Epidermal melanocyte (primary cell): ENCODE data around the gene SLC38A4.

Source experiments
- DNase-seq: peaks from one replicate; pipeline ENCODE4 v3.0.0; 2011; ENCODE audit warnings: low spot score; ENCODE audit not compliant: insufficient read length

SLC38A4 gene

DNA sequence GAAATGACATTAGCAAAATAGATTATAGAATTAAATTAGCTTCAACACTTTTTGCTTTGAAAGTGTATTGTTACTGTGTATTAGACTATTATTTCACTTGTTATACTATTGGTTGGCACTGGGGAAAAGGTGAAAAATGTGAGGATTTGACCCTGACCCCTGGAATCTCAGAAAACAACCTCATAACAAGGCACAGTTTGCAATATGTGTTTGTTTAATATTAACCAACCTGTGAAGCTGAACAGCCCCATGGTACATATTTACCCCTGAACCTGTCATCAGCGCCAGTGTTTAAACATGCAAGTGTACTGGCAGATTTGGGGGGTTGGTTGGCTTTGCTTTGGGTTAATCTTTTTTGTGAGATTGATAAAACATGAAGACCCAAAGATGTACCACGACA is 11.7 kb downstream of the SLC38A4 start:
- DNase-seq, result no peak

DNA sequence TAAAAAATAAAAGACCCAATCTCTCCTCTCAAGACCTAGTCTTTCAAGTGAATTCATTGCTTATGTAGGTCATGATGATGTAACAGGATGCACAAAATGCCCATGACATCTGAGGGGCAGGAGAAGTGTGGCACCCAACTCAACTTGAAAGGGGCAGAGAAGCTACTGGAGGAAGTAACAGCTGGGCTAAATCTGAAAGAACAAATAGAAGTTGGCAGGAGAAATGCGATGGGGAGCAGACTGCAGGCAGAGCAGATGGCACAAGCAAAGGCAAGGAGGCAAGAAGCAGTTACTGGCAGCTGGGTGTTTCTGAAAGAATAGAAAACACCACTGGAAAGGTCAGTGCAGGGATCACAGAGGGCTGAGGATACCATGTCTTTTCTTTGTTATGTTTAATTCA is 14.6 kb downstream of the SLC38A4 start:
- DNase-seq, result no peak

DNA sequence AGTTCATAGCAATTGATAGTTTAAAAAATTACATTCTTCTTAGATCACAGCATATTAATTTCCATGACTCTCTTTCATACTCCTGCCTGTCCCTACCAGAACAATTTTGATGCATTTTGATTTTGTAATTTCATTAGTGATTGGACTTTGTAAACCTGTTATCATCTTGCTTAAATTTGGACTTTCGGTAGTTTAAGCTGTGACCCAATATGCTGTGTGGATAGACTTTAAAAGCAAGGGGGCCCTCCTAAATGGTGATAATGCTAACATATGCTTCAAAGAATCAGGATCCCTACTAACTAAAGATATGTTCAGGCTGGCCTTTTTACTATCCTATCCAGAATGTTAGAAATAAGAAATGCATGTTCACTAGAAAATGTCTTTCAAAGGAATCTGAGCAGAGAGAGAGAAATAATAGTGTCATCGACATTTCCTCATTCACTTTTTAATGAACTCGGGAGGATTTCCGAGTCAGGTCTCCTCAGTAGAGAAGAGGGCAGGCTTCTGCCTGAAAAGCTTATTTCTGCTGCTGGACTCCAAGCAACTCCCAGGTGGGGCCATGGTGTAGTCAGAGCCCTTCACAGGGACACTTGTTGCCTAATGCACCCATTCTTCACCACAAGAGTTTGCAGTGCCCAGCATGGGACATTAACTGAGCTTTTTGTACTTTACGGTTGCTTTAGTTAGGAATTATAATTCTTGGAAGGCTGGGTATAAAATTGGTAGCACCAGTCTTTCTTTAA is 16.7 kb downstream of the SLC38A4 start:
- no peak for DNase-seq

DNA sequence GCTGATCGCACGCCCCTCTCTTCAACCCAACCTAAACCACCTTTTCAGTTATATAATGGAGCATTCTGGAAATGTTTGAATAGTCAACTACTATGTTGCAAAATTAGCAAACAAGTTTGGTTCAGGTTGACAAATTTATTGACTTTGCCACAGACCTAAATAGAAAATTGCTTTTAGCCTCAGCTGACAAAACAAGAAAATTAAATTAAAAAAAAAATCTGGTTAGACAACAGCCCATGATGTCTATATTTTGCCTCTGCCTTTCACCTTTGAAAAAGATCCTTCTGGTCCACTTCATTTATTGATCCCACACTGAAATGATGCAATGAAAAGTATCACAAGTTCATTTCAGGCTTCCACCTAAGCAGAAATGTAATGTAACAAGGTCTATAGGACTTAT is 17.5 kb downstream of the SLC38A4 start:
- DNase-seq, result no peak

DNA sequence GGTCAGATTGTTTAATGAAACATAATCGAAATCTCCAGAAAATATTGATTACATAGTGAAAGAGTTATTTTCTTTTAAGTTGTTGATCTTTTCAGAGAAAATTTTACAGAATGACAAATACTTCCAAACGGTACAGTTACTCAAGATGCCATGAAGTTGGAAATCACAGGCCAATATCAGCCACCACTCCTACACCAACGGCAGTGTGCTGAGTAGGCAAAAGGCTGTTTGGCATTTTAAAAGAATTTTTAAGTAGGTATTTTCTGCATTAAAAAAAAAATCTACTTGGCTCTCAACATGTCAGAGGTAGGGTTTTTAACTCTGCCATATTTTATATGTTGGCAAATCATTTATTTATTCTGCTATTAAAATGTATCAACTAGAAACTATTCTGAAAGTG is 21.7 kb downstream of the SLC38A4 start:
- no peak for DNase-seq

DNA sequence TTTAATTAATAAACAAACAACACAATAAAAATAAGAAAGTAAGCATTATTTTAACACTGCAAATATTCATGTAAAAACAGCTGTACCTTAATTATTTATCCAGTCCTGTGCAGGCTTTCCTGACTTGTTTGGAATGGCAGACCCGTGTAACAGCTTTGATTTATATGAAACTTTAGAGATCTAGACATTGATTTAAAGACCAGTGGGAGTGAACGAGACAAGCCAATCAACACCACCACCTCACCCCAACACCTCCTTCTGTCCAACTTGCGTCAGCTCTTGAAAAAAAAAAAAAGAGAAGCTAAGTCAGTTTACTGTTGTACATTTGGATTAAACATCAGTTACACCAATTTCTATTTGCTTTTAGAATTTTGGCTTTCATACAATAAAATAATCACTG is 22.3 kb downstream of the SLC38A4 start:
- no peak for DNase-seq

DNA sequence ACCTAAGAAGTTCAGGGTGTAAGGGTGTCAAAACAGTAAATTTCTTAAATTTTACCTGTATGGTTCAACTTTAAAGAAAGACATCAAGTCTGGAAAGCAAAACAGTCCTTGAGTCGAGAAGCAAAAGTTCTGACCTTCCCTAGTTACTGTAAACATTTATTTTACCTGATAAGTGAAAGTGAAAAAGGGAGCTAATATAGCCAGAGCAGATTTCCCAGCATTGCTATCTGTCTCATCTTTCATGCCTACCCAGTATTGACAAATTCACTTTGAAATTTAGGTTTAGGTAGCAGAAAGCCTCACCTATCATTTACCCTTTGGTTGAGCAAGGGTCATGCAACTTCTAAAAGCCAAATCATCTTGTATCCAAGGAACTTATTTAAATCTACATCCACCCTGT is 24.5 kb downstream of the SLC38A4 start:
- DNase-seq, result no peak

DNA sequence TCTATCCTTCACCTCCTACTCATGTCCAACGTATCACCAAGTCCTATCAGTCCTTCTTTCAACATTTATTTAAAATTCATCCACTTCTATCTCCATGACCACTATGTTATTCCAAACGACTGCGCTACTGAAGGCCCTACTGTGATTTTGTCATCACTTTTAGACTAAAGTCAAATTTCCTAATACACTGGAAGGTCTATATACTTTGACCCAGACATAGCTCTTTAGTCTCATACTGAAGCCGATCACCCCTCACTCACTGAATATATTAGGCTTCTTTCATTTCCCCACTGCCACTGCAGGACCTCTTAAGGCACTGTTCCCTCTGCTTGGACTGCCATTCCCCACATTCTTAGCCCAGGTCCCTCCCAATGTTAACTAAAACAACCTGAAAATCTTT is 25.6 kb downstream of the SLC38A4 start:
- DNase-seq, result no peak

DNA sequence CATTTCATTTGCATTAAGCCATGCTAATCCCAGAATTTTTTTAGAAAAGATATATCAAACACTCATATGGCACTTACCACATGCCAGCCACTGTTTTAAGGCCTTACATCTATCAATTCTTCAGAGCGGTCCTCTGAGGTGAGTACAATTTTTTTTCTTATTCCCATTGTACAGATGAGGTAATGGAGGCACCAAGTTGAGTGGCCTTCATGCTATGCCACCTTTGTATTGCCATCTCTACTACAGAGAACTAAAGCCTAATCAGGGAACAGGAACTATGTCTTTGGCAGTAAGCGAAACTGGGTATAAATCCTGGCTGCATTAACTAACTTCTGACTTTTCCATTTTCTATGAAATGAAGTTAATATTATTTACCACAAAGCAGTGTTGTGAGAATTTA is 27.1 kb downstream of the SLC38A4 start:
- DNase-seq, result no peak

DNA sequence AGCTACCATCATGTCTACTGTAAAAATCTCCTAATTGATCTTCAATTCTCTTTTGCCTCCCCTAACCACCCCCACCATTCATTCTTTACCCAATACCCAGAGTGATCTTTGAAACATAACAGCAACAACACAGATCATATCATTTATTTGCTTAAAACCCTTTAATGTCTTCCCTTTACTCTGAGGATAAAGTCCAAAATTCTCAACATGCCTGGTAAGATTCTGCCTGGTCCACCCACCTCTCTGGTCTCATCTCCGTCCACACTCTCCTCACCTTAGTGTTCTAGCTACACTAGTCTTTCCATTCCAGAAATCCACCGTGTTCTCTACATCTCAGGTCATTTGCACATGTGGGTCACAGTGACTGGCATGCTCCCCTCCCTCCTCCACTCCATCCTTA is 27.7 kb downstream of the SLC38A4 start:
- no peak for DNase-seq

DNA sequence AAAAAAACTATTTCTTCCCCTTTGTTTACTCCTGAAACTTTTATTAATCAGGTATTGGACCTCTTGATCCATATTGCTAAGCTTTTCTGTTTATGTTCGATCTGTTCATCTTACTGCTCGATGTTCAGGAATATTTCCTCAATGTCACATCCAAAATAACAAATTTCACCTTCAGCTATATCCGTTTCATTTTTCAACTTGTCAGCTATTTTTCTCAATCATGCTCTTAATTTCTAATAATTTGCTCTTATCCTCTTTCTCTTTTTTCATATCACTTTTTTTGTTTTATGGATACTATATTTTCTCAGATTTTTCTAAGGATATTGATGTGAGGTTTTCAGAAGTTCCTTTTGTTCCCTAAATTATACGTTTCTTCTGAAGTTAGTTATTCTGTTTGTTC is 29.8 kb downstream of the SLC38A4 start:
- no peak for DNase-seq

DNA sequence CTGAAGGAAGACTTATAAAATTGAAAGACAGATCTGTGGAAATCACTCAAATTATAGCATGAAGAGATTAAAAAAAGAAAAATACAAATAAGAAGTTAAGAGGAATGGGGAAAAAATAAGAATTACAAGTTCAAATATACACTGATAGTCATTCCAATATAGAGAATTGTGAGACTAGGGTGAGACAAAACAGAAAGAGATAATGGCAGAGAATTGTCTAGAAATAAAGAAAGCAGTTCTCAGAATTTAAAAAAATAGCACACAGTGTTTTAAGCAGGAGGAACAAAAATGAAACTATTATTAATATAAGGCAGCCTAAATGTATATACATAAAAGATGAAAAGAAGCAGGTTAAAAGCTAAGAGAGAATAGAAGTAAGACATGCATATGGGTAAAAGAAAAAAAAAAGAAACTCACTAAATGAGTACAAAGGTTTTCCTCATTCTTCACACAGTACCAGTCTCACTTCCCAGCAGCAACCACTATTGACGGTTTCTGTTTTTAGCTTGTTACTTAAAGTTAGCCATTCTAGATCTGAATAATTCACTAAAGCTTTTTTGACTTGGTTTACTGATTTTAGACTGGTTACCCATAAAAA is 31.1 kb downstream of the SLC38A4 start:
- no peak for DNase-seq

DNA sequence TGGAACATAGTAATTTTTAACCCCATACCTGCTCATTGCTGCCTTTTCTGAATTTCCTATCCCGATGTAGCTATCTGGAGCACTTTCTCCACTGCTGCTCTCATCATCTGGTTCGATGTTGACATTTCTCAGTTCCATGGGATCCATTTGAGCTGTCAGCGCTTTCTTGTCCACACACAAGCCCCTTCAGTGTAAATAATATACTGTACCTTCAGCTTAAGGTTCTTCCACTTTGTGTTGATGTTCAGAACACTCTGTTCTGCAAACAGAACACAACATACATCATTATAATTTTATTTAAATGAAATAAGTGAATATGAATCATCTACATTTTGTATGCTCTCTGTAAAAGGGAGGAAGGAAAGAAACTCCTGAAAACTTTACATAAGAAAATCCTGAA is 32.9 kb downstream of the SLC38A4 start:
- DNase-seq, result no peak

DNA sequence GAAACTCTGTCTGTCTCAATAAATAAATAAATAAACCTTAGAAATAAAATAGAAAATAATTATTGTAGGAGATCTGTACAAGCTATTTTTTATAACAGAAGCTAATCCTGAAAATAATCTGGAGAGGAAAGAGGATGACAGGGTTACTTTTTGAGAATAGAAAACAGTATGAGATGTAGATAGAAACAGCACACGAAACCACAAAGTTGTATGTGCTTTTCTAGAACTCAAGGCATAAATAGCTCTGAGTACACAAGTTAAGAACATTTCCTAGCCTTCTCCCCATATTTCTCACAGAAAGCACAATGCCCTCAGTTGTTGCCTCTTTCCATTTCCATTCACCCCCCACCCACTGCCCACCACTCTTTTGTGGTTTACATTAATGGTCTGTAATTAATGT is 35.7 kb downstream of the SLC38A4 start:
- DNase-seq, result no peak

DNA sequence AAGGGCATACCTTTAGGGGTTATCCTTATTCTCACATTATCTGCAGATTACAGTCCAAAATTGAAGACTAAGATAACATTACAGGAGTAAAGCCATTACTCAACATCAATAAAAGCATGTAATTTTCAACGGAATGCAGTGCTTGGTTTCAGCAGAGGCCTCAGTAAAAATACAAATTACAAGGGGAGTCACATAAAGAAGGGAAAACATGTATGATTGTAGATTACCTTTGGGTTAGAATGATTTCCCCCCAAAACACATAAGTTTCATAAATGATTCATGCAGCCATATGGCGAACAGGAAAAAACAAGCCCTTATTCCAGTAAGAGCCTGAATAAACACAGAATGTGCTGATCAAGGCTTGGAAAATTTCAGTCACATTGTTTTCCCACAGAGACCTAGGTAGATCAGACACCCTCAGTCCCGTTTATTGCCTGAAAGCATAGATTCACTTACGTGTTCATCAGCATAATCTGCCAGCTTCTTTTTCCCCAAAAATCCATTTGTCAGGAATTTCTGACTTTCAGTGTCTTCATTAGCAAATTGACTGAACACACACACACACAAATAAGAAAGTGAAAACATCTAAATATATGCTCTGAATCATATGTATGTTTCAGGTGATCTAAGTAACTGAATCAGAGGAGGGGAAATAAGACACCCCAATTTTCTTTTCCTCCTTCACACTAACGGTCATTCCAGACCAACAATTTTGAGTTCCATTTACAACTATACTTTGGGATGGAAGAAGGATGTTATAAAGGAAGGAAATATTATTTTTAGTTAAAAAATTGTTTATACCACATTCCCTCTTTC is 37.5 kb downstream of the SLC38A4 start:
- no peak for DNase-seq

DNA sequence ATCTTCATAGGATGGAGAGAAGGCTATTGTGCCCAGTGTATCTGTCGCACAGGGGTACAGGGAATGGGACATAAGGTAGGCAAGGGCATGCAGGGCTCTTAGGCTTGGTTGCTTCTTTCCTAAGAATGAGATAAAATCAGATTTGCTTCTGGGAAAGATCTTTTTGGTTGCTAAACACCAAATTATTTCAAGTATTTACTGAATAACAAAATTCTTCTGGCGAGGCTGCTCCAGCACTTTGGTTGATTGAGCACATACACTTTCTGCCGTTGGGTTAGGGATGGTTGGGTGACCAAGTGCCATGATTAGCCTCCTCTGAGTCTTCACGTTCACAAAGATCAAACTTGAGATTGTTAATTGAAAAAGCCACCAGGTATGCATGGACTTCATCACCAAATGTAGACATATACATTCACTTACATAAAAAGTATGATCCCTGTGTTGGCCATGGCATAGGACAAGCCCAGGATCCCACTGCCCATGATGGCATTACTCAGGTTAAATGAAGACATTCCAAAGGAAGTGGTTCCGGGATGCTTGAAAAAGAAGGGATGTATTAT is 38.2 kb downstream of the SLC38A4 start:
- no peak for DNase-seq

DNA sequence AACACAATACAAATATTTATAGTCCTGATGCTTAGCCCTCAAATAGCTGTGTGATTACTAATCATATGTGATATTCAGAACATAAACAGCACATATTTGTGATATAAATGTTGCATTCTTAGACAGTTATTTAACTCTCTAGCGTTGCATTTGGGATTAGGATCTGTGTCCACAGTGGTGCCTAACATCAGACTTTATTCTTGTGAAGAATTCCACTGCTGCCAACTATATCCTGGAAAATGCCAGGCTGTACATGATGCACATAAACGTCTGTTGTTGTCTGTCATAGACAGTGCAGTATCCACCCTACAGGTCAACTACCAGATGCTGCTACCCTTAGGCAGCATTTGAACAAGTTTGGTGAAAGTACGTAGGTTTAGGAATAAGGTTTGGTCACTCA is 39.0 kb downstream of the SLC38A4 start:
- no peak for DNase-seq

DNA sequence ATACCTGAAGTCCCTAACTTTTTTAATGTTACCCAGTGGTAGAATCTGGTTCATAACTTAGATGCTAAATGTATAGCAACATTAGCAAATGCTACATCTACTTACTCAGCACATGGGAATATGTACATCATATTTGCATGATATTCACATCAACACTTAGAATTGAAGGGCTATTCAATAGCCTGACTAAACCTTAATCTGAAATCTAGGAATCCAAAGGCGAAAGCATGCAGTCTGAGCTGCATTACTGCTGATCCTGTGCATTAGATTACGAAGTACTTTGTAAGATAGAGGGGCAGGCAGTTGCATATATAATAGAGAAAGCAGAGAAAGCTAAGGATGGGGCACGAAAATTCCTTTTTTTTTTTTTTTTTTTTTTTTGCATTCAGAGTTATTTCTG is 40.4 kb downstream of the SLC38A4 start:
- no peak for DNase-seq

DNA sequence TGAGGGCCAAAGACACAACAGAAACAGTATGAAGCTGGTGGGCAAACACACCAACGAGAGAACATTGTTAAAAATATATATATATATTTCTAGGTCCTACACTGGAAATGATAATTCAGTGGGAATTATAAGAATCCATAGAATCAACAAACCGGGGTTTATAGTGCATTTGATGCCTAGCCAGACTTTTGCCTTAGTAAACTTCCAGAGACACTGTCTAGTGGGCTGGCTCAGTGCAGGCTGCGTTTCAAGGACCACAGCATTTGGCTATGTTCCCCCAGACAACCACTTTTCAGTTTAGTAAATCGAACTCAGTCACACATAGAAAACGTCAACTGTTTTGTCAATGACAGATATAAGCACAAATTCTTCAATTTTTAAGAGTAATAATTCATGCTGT is 41.9 kb downstream of the SLC38A4 start:
- DNase-seq, result no peak

DNA sequence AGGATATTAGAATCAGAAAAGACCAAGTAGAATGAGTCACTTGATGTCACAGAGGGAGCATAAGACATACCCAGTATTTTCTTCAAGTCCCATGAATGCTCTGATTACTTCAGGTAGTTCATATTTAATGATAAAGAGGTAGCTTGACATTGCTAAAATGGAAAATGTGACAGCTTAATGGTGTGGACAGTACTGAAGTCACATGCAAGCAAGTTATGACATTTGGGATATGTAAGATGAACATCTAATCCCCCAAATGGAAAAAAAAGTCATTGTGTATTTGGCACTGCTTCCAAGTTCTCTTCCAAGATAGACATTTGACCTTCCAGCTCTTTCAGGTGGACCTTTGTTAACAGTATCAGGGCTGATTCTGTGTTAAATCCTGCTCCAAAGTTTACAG is 45.9 kb downstream of the SLC38A4 start:
- no peak for DNase-seq

DNA sequence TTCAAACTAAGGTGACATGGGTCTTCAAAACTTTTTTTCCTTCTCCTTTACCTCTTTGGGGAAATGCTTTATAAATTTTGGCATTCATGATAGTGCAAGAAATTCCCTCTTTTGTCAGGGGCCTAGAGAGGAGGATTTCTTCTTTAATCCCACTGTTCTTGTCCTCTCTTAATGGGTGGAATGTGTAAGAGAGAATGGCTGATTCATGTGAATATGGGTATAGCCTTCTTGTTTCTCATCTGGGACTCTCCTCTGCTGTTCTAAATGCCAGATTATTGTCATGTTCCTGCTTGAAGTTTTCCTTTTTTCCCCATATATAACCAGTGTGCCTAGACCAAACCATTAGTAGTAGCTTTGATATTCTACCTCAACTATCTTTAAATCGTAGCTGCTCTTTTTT is 46.7 kb downstream of the SLC38A4 start:
- DNase-seq, result no peak

DNA sequence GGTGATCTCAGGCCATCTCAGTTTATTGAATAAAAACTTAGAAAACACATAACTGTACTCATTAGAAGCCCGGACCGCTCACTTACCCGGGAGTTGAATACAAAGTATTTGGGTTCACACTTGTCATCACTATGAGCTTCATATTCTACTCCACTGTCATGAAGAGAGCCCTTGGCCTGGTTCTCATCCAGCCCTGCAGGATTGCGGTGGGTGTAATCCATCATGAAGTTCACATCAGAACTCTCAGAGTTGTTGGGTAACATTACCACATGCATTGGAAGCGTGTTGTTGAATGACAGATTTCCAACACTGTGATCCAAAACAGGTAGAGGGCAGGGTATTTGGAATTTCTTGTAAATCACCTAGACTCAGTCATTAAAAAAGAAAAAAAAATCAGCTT is 47.4 kb downstream of the SLC38A4 start:
- no peak for DNase-seq
